Measurements from ENCODE around the gene CHPF.

CHPF gene

GRCh38 chr2:219571311-219572236, 28.0 kb upstream of the CHPF start, which contains the start of gene OBSL1 (continued):
- TF ChIP-seq ZBTB17 (tag by site-specific recombination; IDR thresholded peaks at IDR 0.05) (peak; percentile 57; the same call in 1 of the 2 replicates), ZNF571 (tag by site-specific recombination; IDR thresholded peaks at IDR 0.05) (no peak), SCRT1 (tag by site-specific recombination; IDR thresholded peaks at IDR 0.05; ENCODE audit: borderline replicate concordance) (no peak), ZNF274 (IDR thresholded peaks at IDR 0.05; ENCODE audit: low read length) (no peak), ZNF274 (tag by site-specific recombination; IDR thresholded peaks at IDR 0.05; ENCODE audit: borderline replicate concordance) (no peak), ZNF155 (tag by site-specific recombination; IDR thresholded peaks at IDR 0.05) (no peak), ZNF707 (tag by site-specific recombination; IDR thresholded peaks at IDR 0.05) (no peak), ZNF449 (tag by site-specific recombination; IDR thresholded peaks at IDR 0.05) (no peak), PRDM6 (tag by site-specific recombination; IDR thresholded peaks at IDR 0.05) (no peak), GLI4 (tag by site-specific recombination; IDR thresholded peaks at IDR 0.05) (peak; percentile 90; the same call in 1 of the 2 replicates), ZNF558 (tag by site-specific recombination; IDR thresholded peaks at IDR 0.05) (no peak), SP3 (tag by site-specific recombination; IDR thresholded peaks at IDR 0.05) (peak; percentile 33; the same call in 1 of the 2 replicates), ZNF548 (tag by site-specific recombination; IDR thresholded peaks at IDR 0.05) (no peak), ZNF521 (tag by site-specific recombination; IDR thresholded peaks at IDR 0.05) (no peak), ZNF280D (tag by site-specific recombination; IDR thresholded peaks at IDR 0.05) (peak; percentile 72; the same call in 1 of the 2 replicates), KLF1 (tag by site-specific recombination; IDR thresholded peaks at IDR 0.05) (peak; percentile 64), ZNF629 (tag by site-specific recombination; IDR thresholded peaks at IDR 0.05) (peak; percentile 78), KLF17 (tag by site-specific recombination; IDR thresholded peaks at IDR 0.05) (peak; percentile 91), ZNF677 (tag by site-specific recombination; IDR thresholded peaks at IDR 0.05) (no peak), ZNF530 (tag by site-specific recombination; IDR thresholded peaks at IDR 0.05; ENCODE audit: low read depth) (no peak), ZNF391 (tag by site-specific recombination; IDR thresholded peaks at IDR 0.05; ENCODE audit: borderline replicate concordance, low read depth) (peak; percentile 84; the same call in 1 of the 2 replicates), ZNF19 (tag by site-specific recombination; IDR thresholded peaks at IDR 0.05; ENCODE audit: low read depth) (no peak), SP7 (tag by site-specific recombination; IDR thresholded peaks at IDR 0.05) (peak; percentile 81), ZNF692 (tag by site-specific recombination; IDR thresholded peaks at IDR 0.05) (peak; percentile 89), OSR2 (tag by site-specific recombination; IDR thresholded peaks at IDR 0.05) (no peak), ZNF621 (tag by site-specific recombination; IDR thresholded peaks at IDR 0.05) (peak; percentile 80; the same call in 1 of the 2 replicates), KLF10 (tag by site-specific recombination; IDR thresholded peaks at IDR 0.05) (no peak), ZFHX2 (tag by site-specific recombination; conservative IDR thresholded peaks at IDR 0.05) (peak; percentile 90), ZNF266 (tag by site-specific recombination; IDR thresholded peaks at IDR 0.05; ENCODE audit: low read depth) (no peak)
- TF ChIP-seq, protein P1, sequence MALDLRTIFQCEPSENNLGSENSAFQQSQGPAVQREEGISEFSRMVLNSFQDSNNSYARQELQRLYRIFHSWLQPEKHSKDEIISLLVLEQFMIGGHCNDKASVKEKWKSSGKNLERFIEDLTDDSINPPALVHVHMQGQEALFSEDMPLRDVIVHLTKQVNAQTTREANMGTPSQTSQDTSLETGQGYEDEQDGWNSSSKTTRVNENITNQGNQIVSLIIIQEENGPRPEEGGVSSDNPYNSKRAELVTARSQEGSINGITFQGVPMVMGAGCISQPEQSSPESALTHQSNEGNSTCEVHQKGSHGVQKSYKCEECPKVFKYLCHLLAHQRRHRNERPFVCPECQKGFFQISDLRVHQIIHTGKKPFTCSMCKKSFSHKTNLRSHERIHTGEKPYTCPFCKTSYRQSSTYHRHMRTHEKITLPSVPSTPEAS (tag by site-specific recombination; IDR thresholded peaks at IDR 0.05) = peak; percentile 98

Data from HEK293 (cell line).